DMS53 treated with DMSO at 0.1 percent for 48 hours (cell line): ENCODE data around the gene SEMA3A.
"Not testable (repeated sequence)": the region's sequence is repeated elsewhere in the genome, so short reads cannot be mapped to it uniquely, and the experiment has no call there.

Source experiments
- DNase-seq: peaks from one replicate; lab custom pipeline; 2025; ENCODE audit not compliant: unreplicated experiment; lab: John Stamatoyannopoulos, UW

The SEMA3A gene

GRCh38 chr7:84159435-84159834, 35.2 kb downstream of the SEMA3A start:
- DNase-seq: no peak

GRCh38 chr7:84157171-84157570, 37.4 kb downstream of the SEMA3A start:
- DNase-seq: no peak

- DNase-seq: no peak
These were observed 39.4 kb downstream of the SEMA3A start for GRCh38 chr7:84154991-84155781.

GRCh38 chr7:84152995-84153394, 41.6 kb downstream of the SEMA3A start:
- DNase-seq: no peak

GRCh38 chr7:84150370-84150769, 44.2 kb downstream of the SEMA3A start:
- DNase-seq: not testable (repeated sequence)

- no peak for DNase-seq
These were observed 45.0 kb downstream of the SEMA3A start for GRCh38 chr7:84149573-84149972.

- DNase-seq: no peak
These were observed 48.7 kb downstream of the SEMA3A start for GRCh38 chr7:84145892-84146291.

GRCh38 chr7:84144935-84145334, 49.7 kb downstream of the SEMA3A start:
- no peak for DNase-seq

- DNase-seq: no peak
These were observed 50.1 kb downstream of the SEMA3A start for GRCh38 chr7:84144480-84144879.

- DNase-seq: no peak
These were observed 51.9 kb downstream of the SEMA3A start for GRCh38 chr7:84142726-84143125.

- no peak for DNase-seq
These were observed 54.4 kb downstream of the SEMA3A start for GRCh38 chr7:84139986-84140729.

GRCh38 chr7:84138411-84138810, 56.2 kb downstream of the SEMA3A start:
- no peak for DNase-seq

GRCh38 chr7:84137812-84138211, 56.8 kb downstream of the SEMA3A start:
- DNase-seq: no peak

- DNase-seq: no peak
These were observed 57.8 kb downstream of the SEMA3A start for GRCh38 chr7:84136809-84137208.

GRCh38 chr7:84136336-84136735, 58.3 kb downstream of the SEMA3A start:
- DNase-seq: no peak

GRCh38 chr7:84134169-84134568, 60.4 kb downstream of the SEMA3A start:
- DNase-seq: no peak

GRCh38 chr7:84125654-84126053, 68.9 kb downstream of the SEMA3A start:
- no peak for DNase-seq

GRCh38 chr7:84123965-84124547, 70.5 kb downstream of the SEMA3A start:
- DNase-seq: no peak

GRCh38 chr7:84122582-84123360, 71.8 kb downstream of the SEMA3A start:
- DNase-seq: no peak

GRCh38 chr7:84117304-84117703, 77.3 kb downstream of the SEMA3A start:
- no peak for DNase-seq
